HG03066 (cell line): ENCODE measurements around the gene CD28.

ENCODE experiments used
- ATAC-seq: cut with Tn5 transposase; IDR thresholded peaks from one replicate; pipeline ENCODE4 v1.9.1; 2021; ENCODE audit warnings: low read depth; ENCODE audit not compliant: unreplicated experiment

The CD28 gene

DNA sequence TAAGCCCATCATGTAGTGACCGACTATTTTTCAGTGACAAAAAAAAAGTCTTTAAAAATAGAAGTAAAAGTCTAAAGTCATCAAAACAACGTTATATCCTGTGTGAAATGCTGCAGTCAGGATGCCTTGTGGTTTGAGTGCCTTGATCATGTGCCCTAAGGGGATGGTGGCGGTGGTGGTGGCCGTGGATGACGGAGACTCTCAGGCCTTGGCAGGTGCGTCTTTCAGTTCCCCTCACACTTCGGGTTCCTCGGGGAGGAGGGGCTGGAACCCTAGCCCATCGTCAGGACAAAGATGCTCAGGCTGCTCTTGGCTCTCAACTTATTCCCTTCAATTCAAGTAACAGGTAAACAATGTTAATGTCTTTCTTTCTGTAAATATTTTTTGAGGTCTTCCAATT lies at the start of gene CD28:
CD28 (plus strand) TSS at position 237 of the 400 bp plus-strand sequence; CDS start at position 295, 58 bp downstream.
- ATAC-seq = peak; percentile 100

DNA sequence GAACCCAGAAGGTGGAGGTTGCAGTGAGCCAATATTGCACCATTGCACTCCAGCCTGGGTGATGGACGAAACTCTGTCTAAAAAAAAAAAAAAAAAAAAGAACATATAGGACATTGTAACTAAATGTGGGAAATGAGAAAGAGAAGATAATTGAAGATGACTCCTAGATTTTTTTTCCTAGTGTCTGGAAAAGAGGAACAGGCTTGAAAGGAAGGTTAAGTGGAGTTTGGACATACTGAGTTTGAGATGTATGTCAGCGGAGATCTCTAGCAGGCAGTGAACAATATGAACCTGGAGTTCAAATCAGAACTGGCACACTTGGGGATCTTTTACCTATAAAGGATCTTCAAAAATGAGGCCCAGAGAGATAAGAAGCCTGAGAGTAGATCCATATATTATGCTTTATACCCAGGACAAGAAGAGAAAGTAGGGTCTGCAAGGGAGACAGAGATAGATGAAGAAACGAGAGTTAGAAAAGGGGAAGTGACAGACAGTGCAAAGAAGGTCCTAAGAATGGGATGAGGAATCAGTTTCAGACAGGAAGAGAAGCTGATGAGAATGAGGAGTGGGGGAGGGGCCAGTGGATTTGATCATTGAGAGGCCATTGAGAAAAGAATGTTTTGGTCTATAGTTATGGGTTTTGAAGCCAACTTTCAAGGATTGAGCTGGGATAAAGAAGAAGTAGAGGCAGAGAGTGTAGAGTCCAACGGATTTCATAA lies 46.9 kb upstream of the CD28 start:
- peak; percentile 61 for ATAC-seq

DNA sequence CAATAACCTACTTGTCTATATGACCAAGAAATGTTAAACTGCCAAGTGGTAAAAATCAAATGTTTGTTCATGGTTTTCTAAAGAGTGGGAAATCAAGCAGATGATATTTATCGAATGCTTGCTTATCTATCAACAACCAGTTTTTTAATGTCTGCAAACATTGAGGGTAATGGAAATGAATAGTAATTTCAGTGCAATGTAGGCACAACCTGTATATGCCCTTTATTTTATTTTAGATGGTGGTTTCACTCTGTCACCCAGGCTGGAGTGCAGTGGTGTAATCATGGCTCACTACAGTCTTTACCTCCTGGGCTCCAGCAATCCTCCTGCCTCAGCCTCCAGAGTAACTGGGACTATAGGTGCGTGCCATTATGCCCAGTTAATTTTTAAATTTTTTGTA lies 46.0 kb upstream of the CD28 start:
- no peak for ATAC-seq

GRCh38 chr2:203661279-203661908 lies 45.0 kb upstream of the CD28 start:
- no peak for ATAC-seq

DNA sequence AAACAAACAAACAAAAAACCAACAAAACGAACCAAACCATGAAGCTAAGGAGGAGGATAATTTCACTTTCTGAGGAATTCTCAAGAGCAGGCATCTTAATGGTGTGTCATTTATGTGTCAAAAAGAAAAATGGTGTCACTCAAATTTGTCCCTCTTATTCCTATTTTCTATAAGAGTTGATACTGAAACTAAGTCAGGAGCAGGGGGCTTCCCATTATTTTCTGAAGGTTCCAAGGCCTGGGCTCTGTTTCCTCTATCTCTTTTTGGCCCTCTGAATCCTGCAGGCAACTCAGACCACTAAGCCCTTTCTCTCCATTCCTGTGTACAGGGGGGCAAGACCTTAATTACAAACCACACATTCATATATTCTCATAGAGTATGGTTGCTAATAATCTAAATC lies 44.0 kb upstream of the CD28 start:
- ATAC-seq = no peak

DNA sequence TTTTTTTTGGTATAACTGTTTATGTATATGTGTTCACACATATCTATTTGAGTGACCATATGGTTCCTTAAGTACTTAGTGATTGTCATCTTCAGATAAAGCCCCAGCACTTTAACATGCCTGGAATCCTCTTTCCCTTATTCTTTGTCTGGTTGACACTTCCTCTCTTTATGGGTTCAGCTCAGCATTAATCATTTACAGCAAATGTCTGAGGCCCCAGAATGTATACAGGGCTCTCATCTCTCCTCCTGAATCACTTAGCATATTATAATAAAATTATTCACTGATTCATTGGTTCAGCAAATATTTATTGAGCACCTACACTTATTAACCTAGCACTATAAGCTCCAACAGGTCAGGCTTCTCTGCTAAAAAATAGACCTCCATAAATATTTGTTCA lies 43.5 kb upstream of the CD28 start:
- no peak for ATAC-seq

DNA sequence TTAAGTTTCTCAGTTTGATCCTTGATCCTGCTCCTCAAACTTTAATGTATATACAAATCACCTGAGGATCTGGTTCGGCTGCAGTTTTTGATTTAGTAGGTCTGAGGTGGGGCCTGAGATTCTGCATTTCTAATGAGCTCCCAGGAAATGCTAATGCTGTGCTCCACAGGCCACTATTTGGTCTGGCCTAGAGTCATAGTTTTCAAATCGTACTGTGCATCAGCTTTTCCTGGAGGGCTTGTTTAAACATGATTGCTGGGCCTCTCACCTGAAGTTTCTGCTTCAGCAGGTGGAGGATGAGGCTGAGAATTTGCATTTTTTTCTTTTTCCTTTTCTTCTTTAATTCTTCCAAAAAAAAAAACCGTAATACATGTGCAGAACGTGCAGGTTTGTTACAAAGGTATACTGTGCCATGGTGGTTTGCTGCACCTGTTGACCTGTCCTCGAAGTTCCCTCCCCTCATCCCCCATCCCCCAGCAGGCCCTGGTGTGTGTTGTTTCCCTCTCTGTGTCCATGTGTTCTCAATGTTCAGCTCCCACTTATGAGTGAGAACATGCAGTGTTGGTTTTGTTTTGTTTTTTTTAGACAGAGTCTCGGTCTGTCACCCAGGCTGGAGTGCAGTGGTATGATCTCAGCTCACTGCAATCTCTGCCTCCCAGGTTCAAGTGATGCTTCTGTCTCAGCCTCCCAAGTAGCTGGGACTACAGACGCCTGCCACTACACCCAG lies 42.2 kb upstream of the CD28 start:
- no peak for ATAC-seq

DNA sequence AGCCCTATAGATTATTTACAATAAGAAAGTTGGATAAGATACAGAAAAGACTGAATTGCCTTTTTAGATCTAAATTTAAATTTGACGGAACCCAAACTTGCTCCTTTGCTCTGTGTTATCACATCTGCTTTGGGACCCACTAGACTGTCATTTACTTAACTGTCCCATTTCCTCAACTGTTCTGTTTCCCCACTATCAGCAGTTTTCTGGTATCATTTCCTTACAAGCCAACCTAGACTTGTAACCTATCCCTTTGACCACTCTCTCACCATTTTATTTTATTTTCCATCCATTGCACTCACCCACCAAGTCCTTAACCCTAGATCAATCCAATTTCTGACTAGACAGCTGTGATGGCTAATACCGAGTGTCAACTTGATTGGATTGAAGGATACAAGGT lies 38.6 kb upstream of the CD28 start:
- ATAC-seq = no peak

DNA sequence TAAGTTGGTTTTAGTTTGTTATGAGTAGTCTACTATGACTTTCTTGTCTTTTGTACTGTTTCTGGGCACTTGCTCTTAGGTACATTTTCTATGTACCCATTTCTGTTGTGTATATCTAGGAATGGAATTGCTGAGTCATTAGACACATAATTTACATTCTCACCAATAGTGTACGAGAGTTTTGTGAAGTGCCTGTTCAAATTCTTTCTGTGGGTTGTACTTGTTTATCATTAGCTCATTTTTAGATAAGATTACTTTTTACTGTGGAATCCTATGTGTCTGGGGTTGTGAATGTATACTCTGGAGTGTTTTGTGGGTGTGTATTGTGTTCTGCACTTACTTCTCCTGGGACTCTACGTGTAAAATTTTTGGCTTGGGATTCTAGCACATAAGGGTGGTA lies 36.6 kb upstream of the CD28 start:
- no peak for ATAC-seq

GRCh38 chr2:203670939-203671338 lies 35.5 kb upstream of the CD28 start:
- ATAC-seq = no peak

- ATAC-seq = no peak
These were observed 34.6 kb upstream of the CD28 start for GRCh38 chr2:203671876-203672275.

- no peak for ATAC-seq
These were observed 33.6 kb upstream of the CD28 start for GRCh38 chr2:203672856-203673255.

GRCh38 chr2:203673933-203674332 lies 32.5 kb upstream of the CD28 start:
- peak; percentile 96 for ATAC-seq

- no peak for ATAC-seq
These were observed 31.4 kb upstream of the CD28 start for GRCh38 chr2:203675086-203675485.

DNA sequence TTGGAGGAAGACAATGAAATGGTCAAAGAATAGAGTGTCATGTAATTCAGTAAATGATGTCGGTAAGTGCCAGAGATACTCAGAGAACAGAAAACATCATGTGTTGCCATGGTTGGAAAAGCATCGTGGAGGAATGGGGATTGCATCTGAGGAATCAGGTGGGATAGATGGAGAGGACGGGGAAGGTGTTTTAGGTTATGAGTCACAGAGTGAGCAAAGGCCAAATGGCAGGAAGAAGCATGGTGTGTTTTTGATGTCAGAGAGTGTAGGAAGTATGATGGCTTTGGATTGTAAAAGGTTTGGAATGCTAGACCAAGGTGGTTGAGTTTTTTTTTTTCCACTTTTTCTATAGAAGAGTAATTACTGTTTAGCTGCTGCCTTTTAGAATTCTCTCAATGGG lies 27.5 kb upstream of the CD28 start:
- ATAC-seq = no peak

GRCh38 chr2:203679401-203679800 lies 27.0 kb upstream of the CD28 start:
- ATAC-seq = no peak

GRCh38 chr2:203681978-203682377 lies 24.5 kb upstream of the CD28 start:
- no peak for ATAC-seq

DNA sequence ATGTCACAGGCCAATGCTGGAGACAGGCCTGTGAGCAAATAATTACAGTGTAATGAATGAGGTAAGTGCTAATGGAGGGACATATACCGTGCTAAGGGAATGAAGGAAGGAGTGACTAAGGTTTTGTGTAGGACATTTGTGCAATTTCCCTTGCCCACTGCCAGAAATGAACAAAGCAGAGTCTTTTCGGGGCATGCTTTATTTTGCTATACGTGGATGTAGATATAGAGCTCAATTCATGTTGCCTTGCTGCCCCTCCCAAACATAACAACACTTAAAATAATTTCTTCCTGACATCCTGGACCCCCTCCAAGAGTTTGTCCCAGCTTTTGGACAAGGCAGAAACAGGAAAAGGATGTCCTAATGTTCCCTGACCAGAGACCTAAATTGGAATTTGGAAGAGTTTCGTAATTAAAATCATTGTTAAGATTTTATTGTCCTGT lies 23.7 kb upstream of the CD28 start:
- ATAC-seq = no peak

- no peak for ATAC-seq
These were observed 23.0 kb upstream of the CD28 start for GRCh38 chr2:203683421-203683820.

DNA sequence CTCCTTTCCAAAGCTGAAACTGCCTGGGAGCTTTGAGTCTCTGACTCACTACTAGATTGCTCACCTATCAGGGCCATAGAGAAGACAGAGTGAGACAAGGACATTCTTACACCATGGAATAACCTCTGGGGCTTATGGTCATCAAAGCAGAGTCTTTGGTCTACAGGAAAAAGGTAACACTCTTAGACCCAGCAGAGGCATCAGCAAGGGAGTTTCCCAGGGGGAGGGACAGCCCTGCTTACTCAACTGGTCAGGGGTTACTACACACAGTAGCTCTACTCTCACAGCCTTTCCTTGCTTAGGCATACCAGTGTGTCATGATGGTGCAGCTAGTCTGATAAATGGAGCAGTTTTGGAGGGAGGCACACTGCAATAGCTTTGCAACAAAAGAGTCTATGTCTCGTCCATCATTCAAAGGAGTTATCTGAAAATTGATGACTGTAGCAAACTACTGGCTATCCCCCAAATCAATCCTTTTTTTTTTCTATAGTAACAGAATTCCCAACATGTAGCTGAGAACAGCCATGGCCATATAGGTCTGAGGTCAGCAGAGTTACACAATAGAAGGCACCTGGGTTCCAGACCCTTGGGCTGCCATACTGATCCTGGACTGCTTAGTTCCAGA lies 22.4 kb upstream of the CD28 start:
- ATAC-seq = peak; percentile 74

GRCh38 chr2:203685081-203685621 lies 21.3 kb upstream of the CD28 start:
- ATAC-seq = no peak
